HG03095 (cell line): Measurements from ENCODE around the gene PRKCB.
"Not testable (repeated sequence)": the region's sequence is repeated elsewhere in the genome, so short reads cannot be mapped to it uniquely, and the experiment has no call there.

Experiments used
- ATAC-seq: cut with Tn5 transposase; IDR thresholded peaks from one replicate; pipeline ENCODE4 v1.9.1; 2021; ENCODE audit warnings: moderate library complexity; ENCODE audit not compliant: unreplicated experiment

PRKCB gene

DNA sequence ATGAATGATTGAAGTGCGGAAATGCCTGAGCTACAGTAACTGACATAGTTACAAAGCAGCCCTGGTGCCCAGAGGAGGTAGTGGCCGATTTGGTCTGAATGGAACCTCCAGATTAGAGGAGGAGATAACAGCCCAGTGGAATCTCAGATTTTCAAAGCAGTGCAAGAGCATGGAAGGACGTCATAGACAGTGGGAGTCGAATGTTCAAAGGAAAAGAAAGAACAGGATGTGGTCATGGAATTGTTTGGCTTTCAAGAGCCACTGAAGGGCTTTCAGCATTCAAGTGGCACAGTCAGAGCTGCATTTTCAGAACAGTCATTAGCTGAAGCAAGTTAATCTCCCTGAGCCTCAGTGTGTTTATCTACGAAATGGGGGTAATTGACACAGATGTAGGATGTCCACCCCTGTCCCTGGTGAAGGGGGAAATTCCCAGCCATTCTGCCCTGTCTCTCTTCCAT is 315.7 kb downstream of the PRKCB start:
- no peak for ATAC-seq

DNA sequence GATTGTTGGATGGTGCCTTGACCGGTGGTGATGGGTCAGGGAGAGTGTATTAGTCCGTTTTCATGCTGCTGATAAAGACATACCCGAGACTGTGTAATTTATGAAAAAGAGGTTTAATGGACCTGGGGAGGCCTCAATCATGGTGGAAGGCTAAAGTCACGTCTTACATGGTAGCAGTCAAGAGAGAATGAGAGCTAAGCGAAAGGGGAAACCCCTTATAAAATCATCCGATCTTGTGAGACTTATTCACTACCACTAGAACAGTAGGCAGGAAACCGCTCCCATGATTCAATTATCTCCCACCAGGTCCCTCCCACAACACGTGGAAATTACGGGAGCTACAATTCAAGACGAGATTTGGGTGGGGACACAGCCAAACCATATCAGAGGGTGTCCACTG is 316.3 kb downstream of the PRKCB start:
- ATAC-seq = not testable (repeated sequence)

DNA sequence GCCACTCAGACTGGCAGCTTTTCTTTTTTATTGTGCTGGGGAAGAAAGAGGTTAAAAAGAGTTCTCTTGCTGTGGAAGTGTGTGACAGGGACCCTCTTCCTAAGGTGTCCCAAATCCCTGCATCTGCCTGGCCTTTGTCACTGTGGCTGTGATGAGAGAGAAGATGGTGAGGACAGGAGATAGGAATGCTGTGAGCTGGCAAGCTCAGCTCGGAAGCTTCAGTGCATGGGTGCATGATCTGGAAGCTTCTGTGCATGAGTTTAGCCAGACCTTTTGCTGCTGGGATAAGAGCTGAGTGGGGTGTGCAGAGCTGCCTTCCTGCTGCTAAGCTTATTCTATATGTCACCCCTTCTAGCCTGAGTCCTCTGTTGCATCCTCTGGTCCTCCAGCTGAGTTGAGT is 317.0 kb downstream of the PRKCB start:
- ATAC-seq = no peak

DNA sequence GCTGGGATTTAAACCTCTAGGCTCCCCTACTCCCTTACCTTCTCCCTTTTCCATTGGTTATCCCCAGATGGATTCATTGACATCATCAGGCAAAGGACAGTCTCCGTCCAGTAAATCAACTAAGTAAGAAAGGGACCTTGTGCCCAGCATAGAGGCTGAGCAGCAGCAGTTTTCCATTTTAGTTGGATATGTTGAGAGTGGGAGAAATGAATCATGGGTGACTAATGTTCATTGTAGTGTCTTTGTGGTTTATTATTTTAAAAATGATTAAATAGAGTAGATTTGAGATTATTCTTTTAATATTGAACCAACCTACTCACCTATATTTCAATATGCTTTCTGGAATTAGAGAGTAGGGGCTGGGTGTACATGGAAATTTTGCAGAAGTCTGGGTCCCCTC is 321.0 kb downstream of the PRKCB start:
- ATAC-seq = no peak

DNA sequence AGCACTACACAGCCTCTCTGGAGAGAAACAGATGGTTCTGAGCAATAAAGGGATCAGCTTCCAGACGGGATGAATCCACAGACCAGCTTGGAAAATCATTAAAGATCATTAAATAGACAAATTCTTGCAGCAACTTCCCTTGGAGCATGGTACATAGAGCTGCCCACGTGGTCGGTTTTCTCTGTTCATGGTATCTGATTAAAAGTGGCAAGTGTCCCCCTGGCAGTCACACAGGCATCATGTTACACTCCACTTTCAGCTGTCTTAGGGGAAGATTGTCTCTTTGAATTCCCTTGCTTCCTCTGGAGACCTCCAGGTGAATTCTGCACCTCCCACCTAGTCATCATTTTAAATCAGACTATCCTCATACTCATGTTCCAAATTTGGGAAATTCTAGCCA is 328.2 kb downstream of the PRKCB start:
- ATAC-seq = no peak

DNA sequence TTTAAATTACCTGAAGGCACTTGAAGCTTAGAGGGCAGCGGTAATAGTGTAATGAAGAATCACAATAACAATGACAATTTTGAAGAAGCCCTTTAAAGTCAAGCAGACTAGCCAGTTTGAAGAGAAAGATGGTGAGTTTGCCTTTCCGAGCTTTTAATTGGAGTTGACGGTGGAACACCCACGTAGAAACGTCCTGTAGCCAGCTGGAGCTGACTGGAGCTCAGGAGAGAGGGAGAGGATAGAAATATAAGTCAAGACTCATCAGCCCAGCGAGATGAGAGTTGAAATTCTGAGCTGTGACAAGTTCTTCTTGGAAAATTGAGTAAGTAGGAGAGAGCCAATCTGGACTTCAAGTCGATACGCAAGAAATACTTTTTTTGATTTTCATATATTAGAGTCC is 328.6 kb downstream of the PRKCB start:
- ATAC-seq = no peak

DNA sequence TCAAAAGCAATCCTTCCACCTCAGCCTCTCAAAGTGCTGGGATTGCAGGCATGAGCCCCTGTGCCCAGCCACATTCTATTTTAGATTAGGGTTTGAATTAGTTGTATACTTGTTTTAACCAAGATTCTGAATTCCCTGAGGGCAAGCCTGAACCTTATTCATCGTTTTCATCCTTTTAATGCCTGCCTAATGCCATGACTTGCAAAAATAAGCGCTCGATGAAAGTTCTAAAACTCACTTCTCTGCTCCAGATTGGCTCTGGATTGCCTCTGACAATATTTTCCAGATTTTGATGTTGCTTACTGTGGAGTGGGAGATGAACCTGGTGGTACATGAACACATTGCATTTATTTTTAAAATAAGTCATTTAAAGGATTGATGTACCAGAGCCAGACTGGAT is 329.5 kb downstream of the PRKCB start:
- no peak for ATAC-seq

DNA sequence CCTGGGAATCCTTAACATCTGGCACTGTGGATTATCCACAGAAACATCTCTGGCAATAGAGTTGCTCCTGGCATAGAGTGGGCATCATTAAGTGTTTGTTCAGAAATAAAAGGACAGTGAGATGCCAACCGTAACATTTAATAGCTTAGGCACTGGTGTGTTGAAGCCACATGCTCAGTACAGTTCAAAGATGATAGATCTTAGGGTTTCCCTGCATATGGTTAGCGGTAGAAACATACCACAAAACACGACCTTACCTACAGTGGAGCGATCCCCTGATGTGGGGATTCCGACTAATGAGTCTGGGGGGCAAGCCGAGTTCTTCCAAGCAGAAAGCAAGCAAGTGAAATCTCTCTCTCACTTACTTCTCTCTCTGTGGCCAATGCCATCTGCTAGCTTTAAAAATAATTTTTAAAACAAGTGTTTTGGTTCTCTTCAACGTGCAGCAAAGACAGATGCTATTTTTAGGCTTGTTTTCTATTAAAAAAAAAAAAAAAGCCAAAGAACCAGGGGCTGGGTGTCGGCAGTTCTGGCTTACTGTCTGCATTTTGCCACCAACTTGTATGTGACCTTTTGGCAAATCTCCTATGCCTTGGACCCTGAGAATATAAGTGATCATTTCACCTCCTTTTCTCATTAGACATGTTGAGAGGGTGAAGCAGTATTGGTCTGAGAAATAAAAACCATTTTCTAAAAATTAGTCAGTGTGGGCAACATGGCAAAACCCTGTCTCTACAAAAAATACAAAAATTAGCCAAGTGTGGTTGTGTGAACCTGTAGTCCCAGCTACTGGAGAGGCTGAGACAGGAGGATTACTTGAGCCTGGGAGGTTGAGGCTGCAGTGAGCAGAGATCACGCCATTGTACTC is 331.1 kb downstream of the PRKCB start:
- no peak for ATAC-seq

DNA sequence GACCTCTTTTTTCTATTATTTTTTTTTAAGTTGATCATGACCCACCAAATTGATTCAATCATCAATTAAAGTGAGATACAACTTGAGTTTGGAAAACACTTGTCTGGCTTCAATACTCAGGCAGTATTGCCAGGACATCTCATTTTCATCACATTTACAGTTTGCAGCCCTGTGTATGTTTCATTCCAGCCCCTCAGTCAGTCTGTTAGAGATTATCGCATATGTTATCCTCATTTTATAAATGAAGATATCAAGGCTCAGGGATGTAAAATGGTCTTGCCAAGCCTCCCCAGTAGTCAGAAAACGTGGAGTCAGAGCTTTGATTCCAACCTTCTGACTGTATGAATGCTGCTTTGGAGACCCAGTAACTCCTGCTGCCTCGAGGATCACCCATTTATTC is 333.1 kb downstream of the PRKCB start:
- no peak for ATAC-seq

DNA sequence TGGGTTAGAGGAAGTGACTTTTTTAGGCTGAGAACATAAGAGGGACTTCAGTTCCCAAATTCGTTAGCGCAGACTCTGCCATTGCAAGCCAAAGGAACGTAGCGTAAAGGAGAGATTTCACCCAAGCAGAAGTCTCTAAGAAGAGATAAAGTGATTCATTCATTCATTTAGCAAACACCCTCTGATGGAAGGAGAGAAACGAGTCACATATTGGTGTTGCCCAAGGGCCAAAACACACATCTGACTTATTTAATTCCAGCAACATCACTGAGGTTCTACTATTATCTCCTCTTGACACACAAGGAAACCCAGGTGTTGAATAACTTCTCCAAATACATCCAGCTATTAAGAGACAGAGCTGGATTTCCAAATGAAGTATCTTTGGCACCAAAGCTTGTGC is 334.6 kb downstream of the PRKCB start:
- no peak for ATAC-seq

DNA sequence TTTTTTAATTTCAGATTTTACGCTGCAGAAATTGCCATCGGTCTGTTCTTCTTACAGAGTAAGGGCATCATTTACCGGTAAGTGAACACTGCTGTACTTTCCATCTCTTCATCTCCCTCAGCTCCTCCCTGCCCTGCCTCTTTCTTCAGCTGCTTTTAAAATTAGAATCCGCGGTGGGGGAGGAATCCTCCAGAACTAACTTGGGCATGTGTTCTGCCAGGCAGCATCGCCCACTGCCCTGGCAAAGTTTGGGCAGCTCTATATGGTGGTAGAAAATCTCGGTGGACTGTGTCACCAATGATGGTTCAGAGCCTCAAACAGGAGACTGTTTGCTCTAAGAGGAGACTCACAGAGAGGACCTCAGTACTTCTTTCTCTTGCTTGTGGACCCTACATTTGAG is 338.7 kb downstream of the PRKCB start:
- ATAC-seq = no peak

DNA sequence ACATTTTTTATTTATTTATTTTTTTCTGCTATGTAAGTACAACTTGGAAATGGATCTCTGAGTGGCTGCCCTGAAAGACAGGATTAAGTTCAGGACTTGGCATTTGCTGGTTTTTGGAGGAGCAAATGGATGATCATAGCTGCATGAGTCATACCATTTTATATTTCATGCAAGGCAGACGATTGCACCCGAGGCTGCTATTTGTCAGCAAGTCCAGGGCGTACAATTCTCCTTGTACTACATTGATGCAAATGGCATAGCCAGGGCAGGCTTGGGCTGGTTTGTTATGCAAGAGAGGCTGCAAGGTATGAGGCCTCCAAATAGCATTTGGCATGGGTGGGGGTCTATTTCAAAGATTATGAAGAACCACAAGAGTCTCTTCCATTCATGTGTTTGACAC is 339.2 kb downstream of the PRKCB start:
- no peak for ATAC-seq

DNA sequence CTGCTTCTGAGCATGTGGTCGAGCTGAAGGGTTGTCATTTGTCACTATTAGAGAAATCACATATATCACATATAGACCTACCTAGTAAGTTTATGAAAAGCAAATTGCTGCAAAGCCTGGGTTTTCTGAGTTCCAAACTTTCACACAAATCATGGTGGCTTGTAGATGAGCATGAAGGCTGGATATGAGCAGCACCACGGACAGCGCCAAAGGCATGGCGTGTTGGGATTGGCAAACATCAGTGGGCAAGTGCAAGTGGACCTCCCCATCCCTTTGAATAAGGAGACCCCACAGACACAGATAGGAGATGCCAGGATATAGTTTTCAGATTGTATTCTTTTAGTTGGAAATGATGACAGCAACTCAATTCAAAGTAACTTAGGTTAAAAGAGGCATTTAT is 342.7 kb downstream of the PRKCB start:
- no peak for ATAC-seq

DNA sequence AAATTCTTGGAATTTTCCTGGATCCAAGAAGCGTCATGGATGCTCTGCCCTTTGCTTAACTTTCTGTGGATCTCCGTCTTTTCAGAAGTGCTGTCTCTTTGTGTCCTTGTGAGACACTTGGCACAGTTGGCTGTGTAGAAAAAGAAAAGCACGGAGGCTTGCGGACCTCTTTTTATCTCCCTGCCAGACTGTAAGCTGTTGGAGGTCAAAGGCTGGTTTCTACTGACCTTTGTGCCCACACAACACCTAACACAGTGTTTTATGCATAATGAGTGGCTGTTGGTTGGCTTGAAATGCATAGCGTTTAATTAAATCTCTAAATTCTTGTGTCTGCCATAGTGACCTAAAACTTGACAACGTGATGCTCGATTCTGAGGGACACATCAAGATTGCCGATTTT is 344.7 kb downstream of the PRKCB start:
- no peak for ATAC-seq

DNA sequence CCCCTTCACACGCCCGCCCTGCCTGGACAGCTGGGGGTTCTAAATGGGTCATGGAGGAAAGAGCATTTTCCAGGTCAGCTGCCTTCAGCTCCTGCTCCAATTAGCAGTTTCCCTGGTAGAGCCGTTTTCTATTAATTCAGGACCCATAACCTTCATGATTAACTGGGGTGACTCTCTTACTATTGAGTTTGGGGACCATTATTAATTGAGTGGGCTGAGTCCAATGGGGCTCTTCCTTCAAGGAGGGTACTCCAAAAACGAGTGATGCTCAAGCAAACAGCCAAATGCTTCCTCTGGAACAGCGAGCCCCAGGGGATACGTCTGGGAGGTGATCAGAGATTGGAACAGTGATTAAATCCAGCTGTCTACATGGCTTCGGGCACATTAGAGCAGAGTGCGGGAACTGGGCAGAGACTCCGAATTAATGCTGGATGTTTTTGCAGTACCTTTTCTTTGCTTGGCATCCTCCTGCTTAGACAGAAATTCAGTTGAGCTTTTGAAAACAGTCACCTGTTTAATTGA is 352.3 kb downstream of the PRKCB start:
- ATAC-seq = no peak

DNA sequence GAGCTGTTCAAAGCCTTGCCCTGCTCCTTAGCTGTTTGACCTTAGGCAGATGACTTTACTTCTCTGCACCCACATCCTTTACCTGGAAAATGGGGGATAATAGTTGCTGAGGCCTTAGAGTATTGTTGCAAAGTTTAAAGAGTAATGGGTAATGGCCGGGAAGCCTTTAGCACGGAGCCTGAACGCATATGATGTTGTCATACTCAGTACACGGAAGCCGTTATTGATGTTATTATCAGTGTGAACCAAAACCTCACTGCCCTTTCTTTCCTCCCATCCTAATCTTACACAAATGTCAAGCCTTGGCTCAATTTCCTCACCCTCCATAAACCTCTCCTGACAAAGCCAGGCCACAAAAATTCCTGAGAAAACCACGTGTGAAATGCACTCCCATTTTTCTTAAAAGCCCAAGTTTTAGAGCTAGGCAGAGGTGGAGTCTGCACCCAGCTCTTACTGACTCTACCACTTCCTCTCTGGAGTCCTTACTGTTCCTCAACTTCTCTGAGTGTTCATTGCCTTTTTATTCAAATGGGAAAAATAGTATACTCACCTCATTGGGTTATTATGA is 353.1 kb downstream of the PRKCB start:
- ATAC-seq = no peak

DNA sequence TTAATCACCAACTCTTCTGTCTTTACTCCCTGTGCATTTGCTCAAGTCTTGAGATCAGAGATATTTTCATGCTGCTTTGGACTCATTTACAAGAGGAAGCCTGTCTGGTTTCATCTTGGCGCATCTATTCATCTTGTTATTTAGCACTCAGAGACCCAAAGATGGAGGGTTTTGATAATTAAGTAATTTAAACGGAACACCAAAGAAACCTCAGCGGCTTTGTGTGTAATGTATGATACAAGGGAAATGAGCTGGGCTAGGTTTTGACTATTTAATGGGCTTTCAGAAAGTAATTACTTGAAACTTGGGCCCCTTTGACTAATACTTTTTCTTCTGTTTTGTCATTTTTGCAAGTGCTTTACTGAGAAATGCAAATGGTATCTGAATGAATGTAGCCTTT is 354.2 kb downstream of the PRKCB start:
- no peak for ATAC-seq

DNA sequence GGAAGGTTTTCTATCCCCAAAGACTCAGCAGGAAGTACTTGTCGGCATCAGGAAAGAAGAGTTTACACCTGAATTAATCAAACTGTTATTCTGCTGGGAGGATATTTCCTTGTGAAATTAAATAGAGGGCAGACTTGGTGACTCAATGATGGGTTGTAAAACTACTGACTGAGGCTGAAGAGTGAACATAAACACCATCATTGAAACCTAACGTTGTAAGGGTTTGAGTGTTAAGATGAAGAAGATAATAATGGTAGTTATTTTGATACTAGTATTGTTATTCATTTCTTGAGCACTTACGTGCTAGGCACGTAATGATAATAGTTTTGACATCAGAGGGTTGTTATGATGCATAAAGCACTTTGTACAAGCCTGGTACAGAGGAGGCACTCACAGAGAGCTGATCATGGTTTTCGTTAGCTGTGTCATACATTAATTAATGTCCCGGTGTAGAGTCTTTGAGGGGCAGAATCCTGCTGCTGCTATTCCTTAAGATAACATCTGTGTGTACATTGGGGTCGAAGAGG is 356.2 kb downstream of the PRKCB start:
- no peak for ATAC-seq

DNA sequence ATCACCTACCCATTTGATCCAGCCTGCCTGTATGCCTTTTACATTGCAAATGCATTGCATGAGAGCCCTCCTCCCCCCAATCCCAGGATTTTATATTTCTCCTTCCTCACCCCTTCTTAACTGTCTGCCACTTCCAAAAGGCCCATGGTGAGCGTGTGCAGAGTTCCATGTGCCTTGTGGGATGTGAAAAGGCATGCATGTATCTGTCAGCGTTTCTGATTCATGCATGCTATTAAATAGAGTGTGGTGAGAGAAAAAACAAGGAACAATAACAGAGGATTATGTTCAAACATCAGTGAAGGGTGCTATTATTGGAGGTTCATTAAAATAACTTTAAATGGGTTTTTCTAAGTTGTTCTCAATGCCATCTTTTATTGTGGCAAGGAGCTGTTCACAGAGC is 359.4 kb downstream of the PRKCB start:
- ATAC-seq = no peak

DNA sequence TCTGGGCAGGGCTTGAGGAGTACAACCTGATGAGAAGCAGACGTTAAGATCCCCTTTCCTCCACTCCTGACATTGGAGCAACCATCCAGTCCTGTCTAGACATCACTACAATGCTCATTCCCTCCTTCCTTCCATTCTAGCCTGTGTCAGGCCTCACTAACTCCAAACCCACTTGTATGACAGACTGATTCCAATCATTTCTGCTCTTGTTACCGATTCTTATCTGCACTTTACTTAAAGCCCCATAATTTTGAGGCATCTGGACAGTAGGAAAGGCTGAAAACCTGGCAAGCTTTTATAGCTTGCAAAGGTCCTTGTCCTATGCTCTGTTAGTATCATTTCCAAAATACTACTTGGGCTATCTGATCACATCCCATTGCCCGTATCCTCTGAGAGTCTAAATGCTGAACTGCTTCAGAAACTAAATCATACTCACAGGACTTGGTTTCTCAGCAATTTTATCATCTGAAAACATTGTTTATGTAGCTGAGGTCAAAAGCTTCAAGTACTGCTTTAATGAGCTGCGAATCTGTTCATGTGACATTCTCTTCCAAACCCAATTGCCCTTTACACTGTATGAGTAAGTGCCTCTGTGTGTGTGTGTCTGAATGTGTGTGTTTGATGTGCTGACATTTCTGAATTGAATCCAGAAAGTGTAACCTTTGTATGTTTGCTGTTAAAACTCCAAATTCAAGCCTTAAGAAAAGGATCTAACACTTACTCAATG is 363.2 kb downstream of the PRKCB start:
- no peak for ATAC-seq

DNA sequence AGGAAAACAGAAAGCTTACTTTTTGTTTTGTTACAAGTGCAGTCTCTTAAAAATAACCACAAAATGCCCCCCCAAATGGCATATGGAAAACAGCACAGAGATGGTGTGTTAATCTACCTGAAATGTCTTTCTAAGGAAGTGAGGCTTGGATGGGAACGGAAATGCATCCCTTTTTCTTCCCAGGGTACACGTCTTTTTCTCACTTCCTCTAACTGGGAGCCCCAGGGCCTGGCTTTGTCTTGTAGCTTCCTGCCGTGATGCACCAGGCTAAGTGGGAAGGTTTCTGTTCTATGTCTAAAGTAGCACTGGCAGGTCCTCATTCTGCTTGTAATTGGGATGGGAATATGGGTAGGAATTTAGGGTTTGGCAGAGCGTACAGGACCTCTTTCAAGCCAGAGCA is 367.9 kb downstream of the PRKCB start:
- no peak for ATAC-seq
